Adipocyte (in vitro differentiated cells): ENCODE measurements around the gene MARS1.

Experiments
- DNase-seq: peaks from one replicate; pipeline ENCODE4 v3.0.0-alpha.2; 2015; ENCODE audit warnings: low read depth
- H3K27me3 ChIP-seq: replicated peaks from 2 replicates; pipeline ENCODE4 v1.7.0; 2013; ENCODE audit warnings: mild to moderate bottlenecking, low read length, moderate library complexity; ENCODE audit not compliant: control insufficient read depth, insufficient read depth
- H3K36me3 ChIP-seq: 2 replicates; pipeline ENCODE4 v1.7.0; 2013; ENCODE audit warnings: low read length, mild to moderate bottlenecking, moderate library complexity; ENCODE audit not compliant: control insufficient read depth, insufficient read depth, severe bottlenecking
- H3K4me1 ChIP-seq: 2 replicates; pipeline ENCODE4 v1.7.0; 2013; ENCODE audit warnings: mild to moderate bottlenecking, low read length, moderate library complexity; ENCODE audit not compliant: control insufficient read depth, insufficient read depth
- H3K4me3 ChIP-seq: 2 replicates; pipeline ENCODE4 v1.7.0; 2013; ENCODE audit warnings: mild to moderate bottlenecking, low read length, moderate library complexity
- H3K9ac ChIP-seq: 2 replicates; pipeline ENCODE4 v1.7.0; 2013; ENCODE audit warnings: mild to moderate bottlenecking, low read length, moderate library complexity
- H3K9me3 ChIP-seq: 2 replicates; pipeline ENCODE4 v1.7.0; 2013; ENCODE audit warnings: mild to moderate bottlenecking, low read length, moderate library complexity; ENCODE audit not compliant: control insufficient read depth

MARS1 gene

GRCh38 chr12:57564178-57564740 lies 76.4 kb downstream of the MARS1 start:
- no peaks in the 10 kb centered on the region for H3K9me3 ChIP-seq
- H3K36me3 ChIP-seq: no peaks in the 10 kb centered on the region
- no peak overlapping the region for H3K9ac ChIP-seq
- no peaks in the 10 kb centered on the region for H3K4me1 ChIP-seq
- no peak for DNase-seq
- H3K4me3 ChIP-seq: no peak overlapping the region
- peaks cover 28% of the 10 kb centered on the region for H3K27me3 ChIP-seq
